GM12874 (cell line): ENCODE data around the gene THAP11.

Experiments
- TF ChIP-seq, protein P1 (sequence below): IDR thresholded peaks from 2 replicates; pipeline ENCODE4 v1.5.1; 2011; ENCODE audit warnings: low read depth, mild to moderate bottlenecking, control low read depth, low read length, moderate library complexity; ENCODE audit not compliant: insufficient read depth

The THAP11 gene

DNA sequence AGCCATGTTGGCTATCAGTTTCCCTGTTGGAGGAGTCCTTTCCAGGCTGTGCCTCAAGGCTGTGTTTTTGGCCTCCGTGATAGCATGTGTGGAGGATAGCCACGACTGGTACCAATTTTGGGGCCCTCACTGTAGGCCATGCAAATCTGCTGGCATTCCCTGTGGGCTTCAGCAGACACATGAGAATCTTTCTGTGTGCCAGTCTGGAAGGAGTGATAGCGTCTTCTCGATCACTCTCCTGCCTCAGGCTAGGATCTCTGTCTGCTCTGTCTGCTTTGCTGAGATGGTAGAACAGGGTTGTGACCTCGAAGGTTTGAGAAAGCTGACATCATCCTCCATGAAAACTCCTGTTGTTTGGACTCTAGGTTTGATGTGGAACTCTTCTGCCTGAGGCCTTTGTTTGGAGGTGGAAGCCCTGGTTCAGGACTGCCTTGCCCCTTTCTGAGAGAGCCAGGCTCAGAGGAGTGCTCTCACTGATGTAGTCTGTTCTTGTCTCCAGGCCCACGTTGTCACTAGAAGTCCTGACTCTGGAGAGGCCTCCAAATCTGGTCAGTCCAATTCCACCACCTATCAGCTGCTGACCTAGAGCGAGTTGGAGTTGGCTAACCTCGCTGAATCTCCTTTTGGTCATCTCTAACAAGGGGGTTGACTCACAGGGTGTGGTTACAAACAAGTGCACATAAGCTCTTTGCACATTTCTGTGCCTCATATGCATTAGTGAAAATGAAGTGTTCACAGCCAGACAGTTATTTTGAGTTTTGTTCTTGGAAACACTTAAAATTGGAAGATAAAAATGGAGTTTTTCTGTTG is 18.7 kb downstream of the THAP11 start:
- TF ChIP-seq, protein P1, sequence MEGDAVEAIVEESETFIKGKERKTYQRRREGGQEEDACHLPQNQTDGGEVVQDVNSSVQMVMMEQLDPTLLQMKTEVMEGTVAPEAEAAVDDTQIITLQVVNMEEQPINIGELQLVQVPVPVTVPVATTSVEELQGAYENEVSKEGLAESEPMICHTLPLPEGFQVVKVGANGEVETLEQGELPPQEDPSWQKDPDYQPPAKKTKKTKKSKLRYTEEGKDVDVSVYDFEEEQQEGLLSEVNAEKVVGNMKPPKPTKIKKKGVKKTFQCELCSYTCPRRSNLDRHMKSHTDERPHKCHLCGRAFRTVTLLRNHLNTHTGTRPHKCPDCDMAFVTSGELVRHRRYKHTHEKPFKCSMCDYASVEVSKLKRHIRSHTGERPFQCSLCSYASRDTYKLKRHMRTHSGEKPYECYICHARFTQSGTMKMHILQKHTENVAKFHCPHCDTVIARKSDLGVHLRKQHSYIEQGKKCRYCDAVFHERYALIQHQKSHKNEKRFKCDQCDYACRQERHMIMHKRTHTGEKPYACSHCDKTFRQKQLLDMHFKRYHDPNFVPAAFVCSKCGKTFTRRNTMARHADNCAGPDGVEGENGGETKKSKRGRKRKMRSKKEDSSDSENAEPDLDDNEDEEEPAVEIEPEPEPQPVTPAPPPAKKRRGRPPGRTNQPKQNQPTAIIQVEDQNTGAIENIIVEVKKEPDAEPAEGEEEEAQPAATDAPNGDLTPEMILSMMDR: no peak

- TF ChIP-seq, protein P1: no peak
Observed at GRCh38 chr16:67861877-67862276, 19.8 kb downstream of the THAP11 start.

DNA sequence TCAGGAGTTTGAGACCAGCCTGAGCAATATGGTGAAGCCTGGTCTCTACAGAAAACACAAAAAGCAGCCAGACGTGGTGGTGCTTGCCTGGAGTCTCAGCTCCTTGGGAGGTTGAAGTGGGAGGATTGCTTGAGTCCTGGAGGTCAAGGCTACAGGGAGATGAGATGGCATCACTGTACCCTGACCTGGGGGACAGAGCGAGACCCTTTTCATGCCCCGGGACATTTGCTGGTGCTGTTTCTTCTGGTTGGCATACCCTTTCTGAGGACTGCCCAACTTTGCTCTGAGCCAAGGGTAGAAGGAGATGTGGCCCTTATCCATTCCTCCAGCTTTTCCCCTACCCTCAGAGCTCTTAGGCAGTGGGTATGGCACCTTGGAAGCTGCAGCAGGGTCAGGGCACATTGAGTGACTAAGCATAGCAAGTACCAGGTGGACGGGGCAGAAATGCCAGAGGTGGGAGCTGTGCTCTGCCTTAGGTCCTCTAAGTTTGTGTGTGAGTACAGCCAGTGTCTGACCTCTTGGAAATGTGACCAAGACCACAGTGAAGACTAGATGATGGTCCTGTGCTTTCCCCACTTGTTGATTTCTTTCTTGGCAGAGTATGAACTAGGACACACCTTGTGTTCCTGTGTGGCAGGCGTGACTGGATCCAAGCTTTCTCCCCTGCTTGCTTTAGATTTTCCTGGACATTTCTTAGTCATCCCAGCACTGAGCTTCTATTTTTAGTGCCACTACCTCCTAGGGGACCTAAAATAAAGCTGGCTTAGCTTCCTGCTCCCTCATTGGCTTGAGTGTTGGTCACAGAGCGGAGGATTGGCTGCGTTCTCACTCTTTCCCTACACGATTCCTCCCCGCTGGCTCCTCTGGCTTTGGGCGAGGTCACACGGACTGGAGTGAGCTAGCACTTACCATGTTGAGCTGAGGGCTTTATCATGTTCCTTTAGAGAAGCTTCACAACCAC is 20.8 kb downstream of the THAP11 start:
- TF ChIP-seq, protein P1: no peak

GRCh38 chr16:67864594-67864993 is 22.5 kb downstream of the THAP11 start:
- TF ChIP-seq, protein P1: no peak

GRCh38 chr16:67865318-67865717 is 23.2 kb downstream of the THAP11 start:
- TF ChIP-seq, protein P1: peak; percentile 39; the same call in 1 of the 2 replicates

GRCh38 chr16:67868290-67868689 is 26.2 kb downstream of the THAP11 start:
- TF ChIP-seq, protein P1: no peak

GRCh38 chr16:67869653-67870052 is 27.5 kb downstream of the THAP11 start:
- TF ChIP-seq, protein P1: no peak
